Endothelial cell of umbilical vein (primary cell): ENCODE data around the gene MAGEB6B. TPM values are rescaled to one million over a fixed set of nuclear protein-coding genes. Genes with fewer than 3 reads are reported as not detected.

Source experiments
- BruUV-seq: library from RNA; stranded (reverse); fragments of 400-500 nt; replicated peaks from 2 replicates; lab custom pipeline; 2021; lab: Mats Ljungman, UMichigan
- CTCF ChIA-PET: fragments of 300-600, 350-600 bp; sonication (Branson Sonifier 250); formaldehyde crosslinking; loops from one replicate; lab custom pipeline; 2021; ENCODE audit warnings: antibody characterized with exemption, inconsistent platforms; lab: Charles Lee
- POLR2A ChIA-PET: fragments of 300-600, 350-600 bp; sonication (Branson Sonifier 250); formaldehyde crosslinking; loops from one replicate; lab custom pipeline; 2021; ENCODE audit warnings: antibody characterized with exemption, inconsistent platforms; lab: Charles Lee
- DNase-seq: peaks from one replicate; pipeline ENCODE4 v3.0.0-alpha.2; 2011; ENCODE audit warnings: low read depth, low spot score
- FAIRE-seq: peaks from 2 replicates; lab custom pipeline; 2011; peaks lifted over from hg19 to GRCh38; lab: Jason Lieb, UNC
- H2AFZ ChIP-seq: 2 replicates; pipeline ENCODE4 v1.6.0; 2012; ENCODE audit warnings: low read depth, low read length, control low read depth, inconsistent platforms
- H3K27ac ChIP-seq: 2 replicates; pipeline ENCODE4 v1.5.1; 2011; ENCODE audit warnings: low read depth, mild to moderate bottlenecking, control low read depth, low read length, moderate library complexity; ENCODE audit not compliant: insufficient read depth
- H3K27me3 ChIP-seq, 2 experiments: 2 replicates each; pipeline versions ENCODE4 v1.6.0 to v1.6.1; 2011; ENCODE audit warnings: low read length in 2 of 2, mixed read lengths in 1 of 2; ENCODE audit not compliant: control insufficient read depth in 2 of 2, insufficient read depth in 2 of 2
- H3K36me3 ChIP-seq, 2 experiments: 2 replicates in 1 of 2; 3 replicates in 1 of 2; pipeline ENCODE4 v1.5.1; 2011; ENCODE audit warnings: low read length in 2 of 2, mild to moderate bottlenecking in 1 of 2, moderate library complexity in 1 of 2; ENCODE audit not compliant: control insufficient read depth in 2 of 2, insufficient read depth in 2 of 2; ENCODE audit errors: extremely low read depth in 1 of 2
- H3K4me1 ChIP-seq: 3 replicates; pipeline ENCODE4 v1.5.1; 2011; ENCODE audit warnings: mild to moderate bottlenecking, low read length; ENCODE audit not compliant: control insufficient read depth, insufficient read depth; ENCODE audit errors: extremely low read depth
- H3K4me2 ChIP-seq: 2 replicates; pipeline ENCODE4 v1.6.1; 2011; ENCODE audit warnings: low read length, control low read depth, mixed read lengths; ENCODE audit not compliant: insufficient read depth
- H3K4me3 ChIP-seq, 3 experiments: fragments of 200-600 bp in 1 of 3; sonication (generic), shearing (Covaris generic) in 1 of 3; replicated peaks in 1 of 3; 2 replicates each; pipeline ENCODE4 v1.5.1; 2011 to 2016; ENCODE audit warnings: control low read depth in 3 of 3, low read length in 3 of 3, mild to moderate bottlenecking in 2 of 3, inconsistent platforms in 1 of 3, low read depth in 1 of 3, moderate library complexity in 1 of 3; ENCODE audit not compliant: insufficient read depth in 1 of 3
- H3K79me2 ChIP-seq: 2 replicates; pipeline ENCODE4 v1.6.0; 2012; ENCODE audit warnings: low read length, inconsistent platforms; ENCODE audit not compliant: control insufficient read depth, insufficient read depth
- H3K9ac ChIP-seq: replicated peaks from 2 replicates; pipeline ENCODE3; 2011; ENCODE audit warnings: low read length, control low read depth; ENCODE audit not compliant: insufficient read depth; ENCODE audit errors: extremely low read depth
- H3K9me1 ChIP-seq: replicated peaks from 3 replicates; pipeline ENCODE4 v1.6.0; 2011; ENCODE audit warnings: mild to moderate bottlenecking, low read length; ENCODE audit not compliant: control insufficient read depth, insufficient read depth; ENCODE audit errors: extremely low read depth
- H3K9me3 ChIP-seq: replicated peaks from 2 replicates; pipeline ENCODE4 v1.5.1; 2012; ENCODE audit warnings: low read length, inconsistent platforms; ENCODE audit not compliant: control insufficient read depth, insufficient read depth
- H4K20me1 ChIP-seq: replicated peaks from 2 replicates; pipeline ENCODE3; 2011; ENCODE audit warnings: mild to moderate bottlenecking, low read length; ENCODE audit not compliant: control insufficient read depth, insufficient read depth; ENCODE audit errors: extremely low read depth
- CTCF ChIP-seq, 2 donors: IDR thresholded peaks; 1 replicate in 1 of 2; 2 replicates in 1 of 2; pipeline ENCODE4 v1.5.1; 2011; ENCODE audit warnings: low read length in 2 of 2, mild to moderate bottlenecking in 2 of 2, moderate library complexity in 2 of 2, control low read depth in 1 of 2, inconsistent platforms in 1 of 2, low read depth in 1 of 2; ENCODE audit not compliant: insufficient read depth in 1 of 2; ENCODE audit errors: extremely low read depth in 1 of 2
- EZH2 ChIP-seq: IDR thresholded peaks from 2 replicates; pipeline ENCODE4 v1.6.1; 2012; ENCODE audit warnings: borderline replicate concordance, low read depth, mild to moderate bottlenecking, moderate library complexity, low read length, inconsistent platforms; ENCODE audit not compliant: severe bottlenecking
- FOS ChIP-seq: IDR thresholded peaks from 2 replicates; pipeline ENCODE4 v1.6.1; 2011; ENCODE audit warnings: mild to moderate bottlenecking, low read length, moderate library complexity, borderline replicate concordance; ENCODE audit not compliant: insufficient read depth
- GATA2 ChIP-seq: IDR thresholded peaks from 2 replicates; pipeline ENCODE4 v1.7.0; 2011; ENCODE audit warnings: low read depth, mild to moderate bottlenecking, moderate library complexity, mixed read lengths, low read length; ENCODE audit not compliant: insufficient read length, insufficient read depth
- JUN ChIP-seq: IDR thresholded peaks from 2 replicates; pipeline ENCODE4 v1.6.1; 2011; ENCODE audit warnings: borderline replicate concordance, low read depth; ENCODE audit not compliant: insufficient read length, insufficient read depth
- MAX ChIP-seq: IDR thresholded peaks from 2 replicates; pipeline ENCODE4 v1.6.1; 2011; ENCODE audit not compliant: insufficient read depth, insufficient read length
- MYC ChIP-seq: IDR thresholded peaks from one replicate; pipeline ENCODE4 v1.6.1; 2011; ENCODE audit warnings: mild to moderate bottlenecking, low read depth, low read length
- POLR2A ChIP-seq: IDR thresholded peaks from 2 replicates; pipeline ENCODE4 v1.6.1; 2012; ENCODE audit warnings: low read depth, mild to moderate bottlenecking, control low read depth, low read length
- POLR2AphosphoS5 ChIP-seq: IDR thresholded peaks from 2 replicates; pipeline ENCODE4 v1.6.1; 2012; ENCODE audit warnings: low read depth, mild to moderate bottlenecking, control low read depth, low read length, moderate library complexity; ENCODE audit not compliant: insufficient read depth
- dilution Hi-C: fragments of 300-500 bp; cut with MboI; formaldehyde crosslinking; loops from one replicate; pipeline ENCODE4 v1.15.0; 2019; ENCODE audit warnings: low sequenced_read_pairs; ENCODE audit not compliant: extremely low pct_ligation_motif_present
- intact Hi-C: fragments of 100-400 bp; cut with micrococcal nuclease; formaldehyde crosslinking; loops from one replicate; pipeline ENCODE4 v1.10.0; 2022
- polyA plus RNA-seq, 4 experiments: library from polyadenylated mRNA; depleted of rRNA in 3 of 4; stranded (reverse) in 3 of 4; unstranded in 1 of 4; fragments of >200 nt; gene quantifications; 2 replicates each; pipeline versions ENCODE4 v1.2.1 to v1.2.3, GENCODE V29; 2011 to 2012; ENCODE audit warnings: missing spikeins in 1 of 4
- total RNA-seq: library from RNA; stranded (reverse); gene quantifications from 2 replicates; pipeline ENCODE4 v1.2.3, GENCODE V29; 2021

Gene MAGEB6B
- total and polyA plus RNA-seq, 2 donors (not counting 3 experiments of a cell fraction or from before 2014, with no cell fraction given), result not detected

GRCh38 chrX:26192204-26192603, 31.8 kb downstream of the MAGEB6B start, which contains the start of gene MAGEB6:
TSS of gene MAGEB6 (plus strand) at chrX:26192440. CDS start at chrX:26193847, 1,407 bp downstream.
- Histone ChIP-seq H3K9me3 (no peaks in the 10 kb centered on the region), H3K4me3 (no peak within 1 kb of the TSS), H3K36me3 (no peaks in the 10 kb centered on the region), H4K20me1 (no peaks in the 10 kb centered on the region), H3K9ac (no peak within 1 kb of the TSS), H2AFZ (no peak within 1 kb of the TSS), H3K79me2 (no peaks in the 10 kb centered on the region), H3K9me1 (no peaks in the 10 kb centered on the region), H3K4me1 (no peaks in the 10 kb centered on the region), H3K27me3 (no peaks in the 10 kb centered on the region), H3K27ac (no peak within 1 kb of the TSS), H3K4me2 (no peak within 1 kb of the TSS)
- intact Hi-C loops, result no loop called here
- POLR2A ChIA-PET, result no interaction called here
- dilution Hi-C loops, result no loop called here
- BruUV-seq, result no TSS peak
- CTCF ChIA-PET, result no interaction called here
- DNase-seq (no peak), FAIRE-seq (no peak)
- TF ChIP-seq GATA2 (no peak), EZH2 (no peak), POLR2AphosphoS5 (no peak), MYC (no peak), CTCF (IDR thresholded peaks at IDR 0.05; ENCODE audit: extremely low read depth in 1 of 2, insufficient read depth in 1 of 2, low read depth in 1 of 2, low read length in 2 of 2) (no peak)

- dilution Hi-C loops, result no loop called here
- intact Hi-C loops, result loop anchor here (5.0 kb wide), 1 partner anchor 59 kb away; no protein-coding TSS in a partner anchor
- peaks cover 12% of the 10 kb centered on the region for H3K4me1 ChIP-seq
- peak; percentile 78 for FAIRE-seq
- peak; percentile 53 for DNase-seq
- peak overlapping the region; percentile 47 for H3K4me2 ChIP-seq
- no peaks in the 10 kb centered on the region for H3K36me3 ChIP-seq
- H3K9me3 ChIP-seq, result no peaks in the 10 kb centered on the region
- H3K4me3 ChIP-seq, result no peak overlapping the region
- ChIA-PET POLR2A (no interaction called here), CTCF (interaction anchor here (1.1 kb wide), 1 partner anchor 346 kb away, joined by 4 read pairs; no protein-coding TSS in a partner anchor)
- H4K20me1 ChIP-seq, result no peaks in the 10 kb centered on the region
- BruUV-seq, result no TSS peak
- no peak overlapping the region for H3K27ac ChIP-seq
- TF ChIP-seq MYC, result no peak
- TF ChIP-seq POLR2AphosphoS5, result no peak
- no peak for TF ChIP-seq CTCF (IDR thresholded peaks at IDR 0.05; ENCODE audit: extremely low read depth in 1 of 2, insufficient read depth in 1 of 2, low read depth in 1 of 2, low read length in 2 of 2)
- TF ChIP-seq FOS, result peak; percentile 29
- peak; percentile 10 for TF ChIP-seq JUN
- no peak for TF ChIP-seq MAX
- no peak for TF ChIP-seq EZH2
- TF ChIP-seq POLR2A, result no peak
- no peak for TF ChIP-seq GATA2
- no peak overlapping the region for H3K9ac ChIP-seq
- no peak overlapping the region for H2AFZ ChIP-seq
- H3K27me3 ChIP-seq, result no peaks in the 10 kb centered on the region
- H3K79me2 ChIP-seq, result no peaks in the 10 kb centered on the region
- H3K9me1 ChIP-seq, result no peaks in the 10 kb centered on the region
Observed at GRCh38 chrX:26203561-26203960, 43.2 kb downstream of the MAGEB6B start.
